OCI-LY3 (cell line): ENCODE results near the gene TMPRSS3.

Source experiments
- H2AFZ ChIP-seq: fragments of 200-600, 300-600 bp; shearing (Covaris generic); 2 replicates; pipeline ENCODE4 v1.6.0; 2014; ENCODE audit warnings: antibody characterized with exemption, low read depth, low read length
- H3K27ac ChIP-seq: fragments of 200-600, 300-600 bp; sonication (generic); 2 replicates; pipeline ENCODE4 v1.5.1; 2014; ENCODE audit warnings: mild to moderate bottlenecking, low read length, moderate library complexity, mixed read lengths
- H3K27me3 ChIP-seq: fragments of 200-600, 300-600 bp; sonication (generic); 2 replicates; pipeline ENCODE4 v1.6.1; 2014; ENCODE audit warnings: low read depth, low read length, mixed read lengths
- H3K36me3 ChIP-seq: fragments of 200-600, 300-600 bp; sonication (generic); replicated peaks from 2 replicates; pipeline ENCODE3; 2014; ENCODE audit warnings: low read depth, low read length, mixed read lengths
- H3K4me1 ChIP-seq: fragments of 300-600, 200-600 bp; sonication (generic); 2 replicates; pipeline ENCODE4 v1.6.1; 2014; ENCODE audit warnings: low read length, mixed read lengths
- H3K4me2 ChIP-seq: fragments of 200-600, 300-600 bp; sonication (generic); 2 replicates; pipeline ENCODE4 v1.6.1; 2014; ENCODE audit warnings: low read length, mixed read lengths
- H3K4me3 ChIP-seq: fragments of 300-600, 200-600 bp; sonication (generic); 2 replicates; pipeline ENCODE4 v1.5.1; 2014; ENCODE audit warnings: antibody characterized with exemption, mild to moderate bottlenecking, low read length, moderate library complexity
- H3K79me2 ChIP-seq: fragments of 300-600, 200-600 bp; shearing (Covaris generic); 2 replicates; pipeline ENCODE4 v1.6.1; 2014; ENCODE audit warnings: mild to moderate bottlenecking, low read length, mixed read lengths
- H3K9ac ChIP-seq: fragments of 300-600, 200-600 bp; shearing (Covaris generic); 2 replicates; pipeline ENCODE4 v1.6.0; 2014; ENCODE audit warnings: mild to moderate bottlenecking, low read length, moderate library complexity
- H3K9me3 ChIP-seq: fragments of 200-600, 300-600 bp; shearing (Covaris generic); 2 replicates; pipeline ENCODE4 v1.6.1; 2014; ENCODE audit warnings: low read length, mixed read lengths; ENCODE audit not compliant: insufficient read depth
- H4K20me1 ChIP-seq: fragments of 200-600, 300-600 bp; sonication (generic); 2 replicates; pipeline ENCODE4 v1.6.1; 2016; ENCODE audit warnings: low read length, mixed read lengths; ENCODE audit not compliant: insufficient read depth
- EZH2phosphoT487 ChIP-seq: fragments of 200-600 bp; shearing (Covaris generic); IDR thresholded peaks from 2 replicates; pipeline ENCODE4 v1.6.1; 2018; ENCODE audit warnings: antibody characterized with exemption, mixed run types, low read depth
- TF ChIP-seq, protein P1 (sequence below): fragments of 200-600, 300-600 bp; sonication (generic); IDR thresholded peaks from 2 replicates; pipeline ENCODE4 v1.5.1; 2014; ENCODE audit warnings: antibody characterized with exemption, low read length, low read depth

TMPRSS3 gene

DNA sequence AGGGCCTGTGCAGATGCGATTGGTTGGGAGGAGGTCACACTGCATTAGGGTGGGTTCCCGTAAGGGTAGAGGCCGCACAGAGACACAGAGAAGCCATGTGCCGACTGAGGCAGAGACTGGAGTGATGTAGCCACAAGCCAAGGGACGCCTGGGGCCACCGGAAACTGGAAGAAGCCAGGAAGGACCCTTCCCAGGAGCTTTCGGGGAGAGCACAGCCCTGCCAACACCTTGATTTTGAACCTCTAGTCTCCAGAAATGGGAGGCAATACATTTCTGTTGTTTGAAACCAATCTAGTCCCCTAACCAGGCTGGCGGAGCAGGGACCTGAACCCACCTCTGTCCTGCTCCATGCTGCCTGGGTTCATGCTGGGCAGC, 18.7 kb upstream of the TMPRSS3 start:
- Histone ChIP-seq H4K20me1 (no peaks in the 10 kb centered on the region), H3K36me3 (no peaks in the 10 kb centered on the region), H3K27ac (peak overlapping the region; percentile 68), H3K79me2 (no peaks in the 10 kb centered on the region), H3K4me2 (peak overlapping the region; percentile 89), H3K9me3 (no peaks in the 10 kb centered on the region), H3K9ac (peak overlapping the region; percentile 2; the same call in 1 of the 2 replicates), H3K27me3 (no peaks in the 10 kb centered on the region), H2AFZ (peak overlapping the region; percentile 65; the same call in 1 of the 2 replicates), H3K4me3 (peak overlapping the region; percentile 68), H3K4me1 (peaks cover 45% of the 10 kb centered on the region)
- TF ChIP-seq EZH2phosphoT487, result no peak
- TF ChIP-seq, protein P1, sequence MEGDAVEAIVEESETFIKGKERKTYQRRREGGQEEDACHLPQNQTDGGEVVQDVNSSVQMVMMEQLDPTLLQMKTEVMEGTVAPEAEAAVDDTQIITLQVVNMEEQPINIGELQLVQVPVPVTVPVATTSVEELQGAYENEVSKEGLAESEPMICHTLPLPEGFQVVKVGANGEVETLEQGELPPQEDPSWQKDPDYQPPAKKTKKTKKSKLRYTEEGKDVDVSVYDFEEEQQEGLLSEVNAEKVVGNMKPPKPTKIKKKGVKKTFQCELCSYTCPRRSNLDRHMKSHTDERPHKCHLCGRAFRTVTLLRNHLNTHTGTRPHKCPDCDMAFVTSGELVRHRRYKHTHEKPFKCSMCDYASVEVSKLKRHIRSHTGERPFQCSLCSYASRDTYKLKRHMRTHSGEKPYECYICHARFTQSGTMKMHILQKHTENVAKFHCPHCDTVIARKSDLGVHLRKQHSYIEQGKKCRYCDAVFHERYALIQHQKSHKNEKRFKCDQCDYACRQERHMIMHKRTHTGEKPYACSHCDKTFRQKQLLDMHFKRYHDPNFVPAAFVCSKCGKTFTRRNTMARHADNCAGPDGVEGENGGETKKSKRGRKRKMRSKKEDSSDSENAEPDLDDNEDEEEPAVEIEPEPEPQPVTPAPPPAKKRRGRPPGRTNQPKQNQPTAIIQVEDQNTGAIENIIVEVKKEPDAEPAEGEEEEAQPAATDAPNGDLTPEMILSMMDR, result no peak

DNA sequence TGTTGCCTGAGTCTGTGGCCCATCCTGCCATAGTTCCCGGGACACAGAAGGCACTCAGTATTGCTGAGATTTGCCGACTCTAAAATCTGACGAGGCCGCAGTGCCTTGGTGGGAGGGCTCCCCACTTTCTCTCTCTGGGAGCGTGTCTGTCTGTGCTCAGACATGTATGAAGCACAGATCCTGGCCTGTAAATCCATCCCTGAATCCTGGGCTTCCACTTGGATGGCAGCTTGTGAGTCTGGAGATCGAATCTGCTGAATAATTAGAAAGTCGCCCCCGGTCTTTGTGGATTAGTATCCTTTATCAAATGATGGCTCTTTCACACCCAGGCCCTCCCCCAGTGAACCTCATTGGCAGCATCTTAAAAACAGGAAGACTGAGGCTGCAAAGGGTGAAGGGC, 18.2 kb upstream of the TMPRSS3 start:
- Histone ChIP-seq H3K4me1 (peaks cover 45% of the 10 kb centered on the region), H3K9me3 (no peaks in the 10 kb centered on the region), H3K4me3 (no peak overlapping the region), H3K9ac (no peak overlapping the region), H3K27ac (no peak overlapping the region), H3K36me3 (no peaks in the 10 kb centered on the region), H3K27me3 (no peaks in the 10 kb centered on the region), H3K79me2 (no peaks in the 10 kb centered on the region), H4K20me1 (no peaks in the 10 kb centered on the region), H2AFZ (no peak overlapping the region), H3K4me2 (no peak overlapping the region)
- TF ChIP-seq, protein P1, result no peak

DNA sequence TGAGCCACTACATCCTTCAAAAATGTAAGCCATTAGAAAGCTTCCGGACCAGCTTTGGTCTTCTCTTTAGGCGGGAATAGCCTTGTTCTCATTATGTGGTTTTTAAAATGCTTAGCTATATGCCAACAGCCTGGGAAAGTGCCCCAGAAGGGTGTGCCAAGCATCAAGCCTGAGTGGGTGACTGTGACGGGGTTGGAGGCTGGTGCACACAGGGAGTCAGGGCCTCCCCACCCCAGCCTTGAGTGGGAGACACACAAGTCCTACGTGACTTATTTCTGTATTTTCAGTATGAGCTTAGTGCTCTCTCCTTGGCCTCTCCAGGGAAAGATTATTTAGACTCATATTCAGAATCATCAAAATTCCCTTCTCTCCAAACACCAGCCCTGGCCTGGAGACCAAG, 17.6 kb upstream of the TMPRSS3 start:
- Histone ChIP-seq H3K36me3 (no peaks in the 10 kb centered on the region), H3K9me3 (no peaks in the 10 kb centered on the region), H3K27me3 (no peaks in the 10 kb centered on the region), H2AFZ (no peak overlapping the region), H4K20me1 (no peaks in the 10 kb centered on the region), H3K9ac (no peak overlapping the region), H3K27ac (no peak overlapping the region), H3K4me1 (peaks cover 45% of the 10 kb centered on the region), H3K4me3 (no peak overlapping the region), H3K79me2 (no peaks in the 10 kb centered on the region), H3K4me2 (peak overlapping the region; percentile 20; the same call in 1 of the 2 replicates)
- TF ChIP-seq, protein P1, result no peak
- no peak for TF ChIP-seq EZH2phosphoT487

DNA sequence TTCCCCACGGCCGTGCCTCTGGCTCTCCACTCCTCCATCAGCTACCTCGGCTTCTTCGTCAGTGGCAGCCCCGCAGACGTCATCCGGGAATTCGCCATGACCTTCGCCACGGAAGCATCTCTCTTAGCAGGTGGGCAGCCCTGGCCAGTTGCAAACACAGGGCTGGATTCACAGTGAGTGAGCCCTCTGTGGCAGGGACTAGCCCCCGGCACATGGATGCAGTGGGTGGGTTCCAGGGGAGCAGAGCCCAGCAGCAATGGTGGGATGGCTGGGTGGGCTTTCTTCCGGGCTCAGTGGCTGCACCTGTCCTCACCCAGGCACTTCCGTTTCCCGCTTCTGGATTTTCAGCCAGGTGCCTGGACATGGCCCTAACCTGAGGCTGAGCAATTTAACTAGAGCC, 17.2 kb upstream of the TMPRSS3 start:
- no peaks in the 10 kb centered on the region for H3K79me2 ChIP-seq
- no peak overlapping the region for H3K9ac ChIP-seq
- no peak overlapping the region for H2AFZ ChIP-seq
- H3K4me3 ChIP-seq, result no peak overlapping the region
- H3K27me3 ChIP-seq, result no peaks in the 10 kb centered on the region
- no peaks in the 10 kb centered on the region for H4K20me1 ChIP-seq
- no peaks in the 10 kb centered on the region for H3K9me3 ChIP-seq
- peaks cover 45% of the 10 kb centered on the region for H3K4me1 ChIP-seq
- TF ChIP-seq, protein P1, result no peak
- TF ChIP-seq EZH2phosphoT487, result no peak
- H3K4me2 ChIP-seq, result 0 out of 2 replicates have a peak overlapping the region, but pooled peaks have one; percentile 20
- no peak overlapping the region for H3K27ac ChIP-seq
- H3K36me3 ChIP-seq, result no peaks in the 10 kb centered on the region
